HepG2 (cell line): ENCODE data around the gene KSR1. TPM values are rescaled to one million over a fixed set of nuclear protein-coding genes. Genes with fewer than 3 reads are reported as not detected.
A peak's percentile ranks its signal among the peaks of the same experiment; 100 is the strongest.

Experiments used
- ARID4A ChIP-seq: sonication (generic); formaldehyde crosslinking; IDR thresholded peaks from 2 replicates; pipeline ENCODE4 v1.5.0; 2020; ENCODE audit warnings: mild to moderate bottlenecking, missing genetic modification reagents, borderline replicate concordance
- DNMT3B ChIP-seq: conservative IDR thresholded peaks from 2 replicates; pipeline ENCODE4 v1.6.1; 2016; ENCODE audit warnings: missing biosample characterization, control low read depth
- EED ChIP-seq: sonication (generic); formaldehyde crosslinking; IDR thresholded peaks from 2 replicates; pipeline ENCODE4 v1.5.0; 2020; ENCODE audit warnings: mild to moderate bottlenecking, missing genetic modification reagents
- SAP130 ChIP-seq: IDR thresholded peaks from 2 replicates; pipeline ENCODE4 v1.6.1; 2016; ENCODE audit warnings: low read depth
- TBX2 ChIP-seq: sonication (generic); formaldehyde crosslinking; IDR thresholded peaks from 2 replicates; pipeline ENCODE4 v1.5.0; 2020; ENCODE audit warnings: missing genetic modification reagents, mild to moderate bottlenecking, borderline replicate concordance
- TRIM22 ChIP-seq: fragments of 450-650 bp; IDR thresholded peaks from 2 replicates; pipeline ENCODE4 v1.6.1; 2017
- ZNF264 ChIP-seq: sonication (generic); formaldehyde crosslinking; IDR thresholded peaks from 2 replicates; pipeline ENCODE4 v1.4.0; 2020; ENCODE audit warnings: missing genetic modification reagents
- ZNF292 ChIP-seq: sonication (generic); formaldehyde crosslinking; IDR thresholded peaks from 2 replicates; pipeline ENCODE4 v1.8.1; 2022; ENCODE audit warnings: mild to moderate bottlenecking, low read depth, missing genetic modification reagents, borderline replicate concordance
- ZNF362 ChIP-seq: sonication (generic); formaldehyde crosslinking; IDR thresholded peaks from 2 replicates; pipeline ENCODE4 v1.4.0; 2020; ENCODE audit warnings: missing genetic modification reagents, mild to moderate bottlenecking, borderline replicate concordance
- ZNF687 ChIP-seq: sonication (generic); formaldehyde crosslinking; IDR thresholded peaks from 2 replicates; pipeline ENCODE4 v1.5.1; 2020; ENCODE audit warnings: mild to moderate bottlenecking, missing genetic modification reagents, moderate library complexity
- polyA plus RNA-seq, 8 experiments: library from polyadenylated mRNA; depleted of rRNA in 3 of 8; stranded (reverse) in 7 of 8; unstranded in 1 of 8; fragments of >200 nt; fragmentation: Illumina TruSeq in 4 of 8; extraction: Trizol in 4 of 8; gene quantifications; 2 replicates each; pipeline versions ENCODE4 v1.2.1 to v1.2.3, GENCODE V29; 2011 to 2016; ENCODE audit warnings: low read depth in 4 of 8, missing spikeins in 1 of 8, mixed read lengths in 1 of 8; ENCODE audit not compliant: insufficient read depth in 1 of 8
- total RNA-seq, 5 experiments: library from RNA; depleted of rRNA; stranded (reverse); fragments of >200 nt; fragmentation: Illumina TruSeq; extraction: Trizol; gene quantifications; 2 replicates each; pipeline ENCODE4 v1.2.3, GENCODE V29; 2016; ENCODE audit warnings: low read depth in 1 of 5

KSR1 gene
- total and polyA plus RNA-seq, 2 of the 13 experiments (the other 11 are each of a cell fraction or from before 2014, with no cell fraction given) = 10.1 to 16.6 TPM

GRCh38 chr17:27542841-27543463 is 86.7 kb downstream of the KSR1 start (continued):
- TF ChIP-seq ARID4A (peak; percentile 18; the same call in 1 of the 2 replicates), SAP130 (CRISPR knock-in tag) (peak; percentile 44; the same call in 1 of the 2 replicates), DNMT3B (CRISPR knock-in tag) (no peak), ZNF292 (CRISPR knock-in tag) (peak; percentile 43; the same call in 1 of the 2 replicates), ZNF687 (CRISPR knock-in tag) (peak; percentile 47), EED (CRISPR knock-in tag) (0 out of 2 replicates have a peak, but pooled peaks have one; percentile 15), ZNF264 (CRISPR knock-in tag) (no peak), TBX2 (CRISPR knock-in tag) (peak; percentile 35; the same call in 1 of the 2 replicates), TRIM22 (no peak), ZNF362 (CRISPR knock-in tag) (no peak)
- TF ChIP-seq, all 625 proteins: peak for 17
